GM12878 (cell line): ENCODE results near the gene MTRFR. TPM values are rescaled to one million over a fixed set of nuclear protein-coding genes. Genes with fewer than 3 reads are reported as not detected.
A peak's percentile ranks its signal among the peaks of the same experiment; 100 is the strongest.

Experiments
- ATAC-seq: fragments of 200-7000 bp; cut with Tn5 transposase; 3 replicates; pipeline ENCODE4 v1.9.1; 2020; ENCODE audit warnings: mild to moderate bottlenecking, moderate library complexity
- Bru-seq: library from RNA; stranded (reverse); fragments of 400-500 nt; gene quantifications from one replicate; lab custom pipeline; 2021; lab: Mats Ljungman, UMichigan
- BruChase-seq, 2 experiments: library from RNA; stranded (reverse); fragments of 400-500 nt; gene quantifications; one replicate each; lab custom pipeline; 2021; lab: Mats Ljungman, UMichigan
- BruUV-seq: library from RNA; stranded (reverse); fragments of 400-500 nt; replicated peaks from 2 replicates; lab custom pipeline; 2021; lab: Mats Ljungman, UMichigan
- CTCF ChIA-PET: fragments of 300-600 bp; sonication (Branson Sonifier 250); formaldehyde crosslinking; extraction: SDS; loops from one replicate; lab custom pipeline; 2021; ENCODE audit warnings: inconsistent platforms; lab: Yijun Ruan, JAX
- POLR2A ChIA-PET: fragments of 350-600 bp; formaldehyde crosslinking; extraction: SDS; loops from one replicate; lab custom pipeline; 2021; ENCODE audit warnings: inconsistent platforms; lab: Charles Lee
- RAD21 ChIA-PET: fragments of 300-600 bp; sonication (Branson Sonifier 250); formaldehyde crosslinking; loops from one replicate; lab custom pipeline; 2023; ENCODE audit warnings: antibody characterized with exemption; ENCODE audit not compliant: unreplicated experiment; lab: Charles Lee
- SMC1A ChIA-PET: fragments of 300-600 bp; sonication (Branson Sonifier 250); formaldehyde crosslinking; loops from one replicate; lab custom pipeline; 2023; ENCODE audit not compliant: unreplicated experiment, uncharacterized antibody; lab: Charles Lee
- DNase-seq: peaks from one replicate; pipeline ENCODE4 v3.0.0-alpha.2; 2011; ENCODE audit warnings: low read depth, low spot score
- FAIRE-seq: peaks from 3 replicates; lab custom pipeline; 2011; peaks lifted over from hg19 to GRCh38; lab: Jason Lieb, UNC
- H2AFZ ChIP-seq: 2 replicates; pipeline ENCODE4 v1.6.0; 2011; ENCODE audit warnings: low read depth, low read length, control low read depth; ENCODE audit not compliant: control insufficient read depth
- H3K27ac ChIP-seq: 2 replicates; pipeline ENCODE4 v1.5.1; 2011; ENCODE audit warnings: control low read depth; ENCODE audit not compliant: control insufficient read depth, insufficient read depth
- H3K27me3 ChIP-seq, 2 experiments: replicated peaks in 1 of 2; 2 replicates each; pipeline versions ENCODE4 v1.6.0 to v1.6.1; 2011; ENCODE audit warnings: low read length in 1 of 2; ENCODE audit not compliant: control insufficient read depth in 2 of 2, insufficient read depth in 2 of 2
- H3K36me3 ChIP-seq, 2 experiments: 2 replicates each; pipeline ENCODE4 v1.5.1; 2011; ENCODE audit warnings: low read length in 1 of 2; ENCODE audit not compliant: control insufficient read depth in 2 of 2, insufficient read depth in 2 of 2
- H3K4me1 ChIP-seq: 2 replicates; pipeline ENCODE4 v1.6.1; 2011; ENCODE audit warnings: mild to moderate bottlenecking, low read length, moderate library complexity, mixed read lengths; ENCODE audit not compliant: control insufficient read depth, insufficient read depth
- H3K4me2 ChIP-seq: 2 replicates; pipeline ENCODE4 v1.6.0; 2011; ENCODE audit warnings: control low read depth; ENCODE audit not compliant: control insufficient read depth, insufficient read depth
- H3K4me3 ChIP-seq: fragments of 200-600 bp; sonication (generic); 2 replicates; pipeline ENCODE4 v1.5.1; 2016
- H3K79me2 ChIP-seq: 2 replicates; pipeline ENCODE4 v1.6.0; 2011; ENCODE audit warnings: low read length; ENCODE audit not compliant: control insufficient read depth, insufficient read depth
- H3K9ac ChIP-seq: 2 replicates; pipeline ENCODE4 v1.8.0; 2011; ENCODE audit warnings: low read length, control low read depth, mixed read lengths; ENCODE audit not compliant: control insufficient read depth, insufficient read depth
- H3K9me3 ChIP-seq: replicated peaks from 3 replicates; pipeline ENCODE4 v1.5.1; 2011; ENCODE audit warnings: mild to moderate bottlenecking, low read length; ENCODE audit not compliant: control insufficient read depth, insufficient read depth
- H4K20me1 ChIP-seq: 2 replicates; pipeline ENCODE4 v1.6.0; 2011; ENCODE audit not compliant: control insufficient read depth, insufficient read depth
- NR2C1 ChIP-seq: fragments of 450-650 bp; IDR thresholded peaks from 2 replicates; pipeline ENCODE4 v1.6.1; 2017; ENCODE audit warnings: antibody characterized with exemption, mild to moderate bottlenecking, moderate library complexity
- PRDM15 ChIP-seq: fragments of 450-650 bp; formaldehyde crosslinking; IDR thresholded peaks from 2 replicates; pipeline ENCODE4 v1.4.0; 2020; ENCODE audit warnings: mild to moderate bottlenecking, moderate library complexity
- RAD51 ChIP-seq: fragments of 450-650 bp; IDR thresholded peaks from 2 replicates; pipeline ENCODE4 v1.6.1; 2016; ENCODE audit warnings: moderate library complexity, mild to moderate bottlenecking, inconsistent platforms
- TARDBP ChIP-seq: IDR thresholded peaks from 2 replicates; pipeline ENCODE4 v1.6.1; 2016; ENCODE audit warnings: borderline replicate concordance
- WGBS: methylation state at CpG from one replicate; pipeline ENCODE4 v1.1.6; 2016; ENCODE audit warnings: low lambda C conversion rate; ENCODE audit not compliant: insufficient replicate concordance, insufficient coverage; ENCODE audit errors: missing lambda C conversion rate; 5-methylcytosine and 5-hydroxymethylcytosine counted together
- in situ Hi-C: fragments of 300-500 bp; cut with MboI; formaldehyde crosslinking; loops from 9 replicates; pipeline ENCODE4 v1.14.3; 2018; ENCODE audit warnings: mixed read lengths
- intact Hi-C: fragments of 100-400 bp; cut with micrococcal nuclease; formaldehyde crosslinking; loops from one replicate; pipeline ENCODE4 v1.14.2; 2022; ENCODE audit not compliant: unreplicated experiment
- long read RNA-seq, 2 experiments: library from polyadenylated mRNA; unstranded; transcript quantifications; one replicate each; pipeline ENCODE4 v2.0.0, GENCODE V29; 2019 to 2020
- polyA minus RNA-seq, 3 experiments: library from RNA; depleted of rRNA, polyadenylated mRNA; stranded (reverse); fragments of >200 nt; gene quantifications; 2 replicates each; pipeline ENCODE4 v1.2.3, GENCODE V29; 2011
- polyA plus RNA-seq, 11 experiments: library from polyadenylated mRNA; depleted of rRNA in 4 of 11; unstranded in 6 of 11; stranded (reverse) in 5 of 11; fragments of >200 nt; fragmentation: Nextera tagmentation in 4 of 11; fragmentation: Illumina TruSeq in 1 of 11; extraction: Ambion mirVana in 4 of 11; extraction: Trizol in 1 of 11; gene quantifications; 1 replicate in 1 of 11; 2 replicates in 10 of 11; pipeline versions ENCODE4 v1.2.1 to v1.2.3, GENCODE V29; 2011 to 2016; ENCODE audit warnings: inconsistent platforms in 2 of 11, missing spikeins in 2 of 11, low read depth in 1 of 11
- total RNA-seq, 4 experiments: library from RNA; depleted of rRNA in 3 of 4; stranded (reverse); fragments of >200 nt in 3 of 4; fragmentation: Illumina TruSeq in 1 of 4; extraction: Trizol in 1 of 4; gene quantifications; 2 replicates each; pipeline versions ENCODE4 v1.2.1 to v1.2.3, GENCODE V29; 2013 to 2021
- TF ChIP-seq, protein P1 (sequence below): IDR thresholded peaks from 2 replicates; pipeline ENCODE4 v1.6.1; 2012; ENCODE audit warnings: improper control_type of control experiment, low read depth, low read length; ENCODE audit not compliant: insufficient replicate concordance

MTRFR gene
- 42.3 and 54.2 TPM in 2 replicates for total RNA-seq (2013; cell fraction: nucleolus; rRNA removed)
- total RNA-seq (2014; rRNA removed), result 17.5 and 24.1 TPM in 2 replicates
- total RNA-seq (2014; rRNA removed; fragmentation: Illumina TruSeq; extraction: Trizol), result 30.7 and 31.1 TPM in 2 replicates
- total RNA-seq (2021), result 14.9 and 15.6 TPM in 2 replicates
- 6.1 TPM for polyA plus RNA-seq (2011; ENCODE audit: low read depth)
- polyA plus RNA-seq (2011; rRNA removed), result 9.7 and 12.2 TPM in 2 replicates
- 18.9 and 21.0 TPM in 2 replicates for polyA plus RNA-seq (2011; cell fraction: cytosol; rRNA removed)
- 6.0 and 6.6 TPM in 2 replicates for polyA plus RNA-seq (2011; cell fraction: nucleus; rRNA removed)
- polyA plus RNA-seq (2012), result 11.5 and 16.0 TPM in 2 replicates
- 24.5 and 27.8 TPM in 2 replicates for polyA plus RNA-seq (2014; fragmentation: Illumina TruSeq; extraction: Trizol)
- 10 to 100 TPM; 30.8 to 33.4 TPM for polyA plus RNA-seq (2014; fragmentation: Nextera tagmentation; extraction: Ambion mirVana)
- polyA plus RNA-seq (2014; rRNA removed), result 21.0 and 25.0 TPM in 2 replicates
- polyA plus RNA-seq (2016; fragmentation: Nextera tagmentation; extraction: Ambion mirVana), result 10 to 100 TPM; 25.2 to 25.5 TPM
- polyA minus RNA-seq (2011; rRNA and poly(A)+ RNA removed), result 16.4 and 27.2 TPM in 2 replicates
- 9.9 and 11.5 TPM in 2 replicates for polyA minus RNA-seq (2011; cell fraction: cytosol; rRNA and poly(A)+ RNA removed)
- polyA minus RNA-seq (2011; cell fraction: nucleus; rRNA and poly(A)+ RNA removed), result 12.7 and 28.5 TPM in 2 replicates
- Bru-seq, nascent RNA, result percentile 78 among the genes with signal in this experiment
- BruChase-seq, experiment 1, labeled RNA remaining after a 6-hour chase, result percentile 68 among the genes with signal in this experiment
- percentile 73 among the genes with signal in this experiment for BruChase-seq, experiment 2, labeled RNA remaining after a 2-hour chase
- long read RNA-seq, experiment 1, transcript C12orf65-201 (3 exons, 2,073 nt), result major isoform, 19 of 25 reads
- long read RNA-seq, experiment 1, partial matches to known transcripts, result 0 of 25 reads
- long read RNA-seq, experiment 1, other reads (novel, unspliced or antisense), result 3 of 25 reads
- long read RNA-seq, experiment 2, transcript C12orf65-201 (3 exons, 2,073 nt), result major isoform, 35 of 44 reads
- long read RNA-seq, experiment 2, partial matches to known transcripts, result 2 of 44 reads
- long read RNA-seq, experiment 2, other reads (novel, unspliced or antisense), result 3 of 44 reads

DNA sequence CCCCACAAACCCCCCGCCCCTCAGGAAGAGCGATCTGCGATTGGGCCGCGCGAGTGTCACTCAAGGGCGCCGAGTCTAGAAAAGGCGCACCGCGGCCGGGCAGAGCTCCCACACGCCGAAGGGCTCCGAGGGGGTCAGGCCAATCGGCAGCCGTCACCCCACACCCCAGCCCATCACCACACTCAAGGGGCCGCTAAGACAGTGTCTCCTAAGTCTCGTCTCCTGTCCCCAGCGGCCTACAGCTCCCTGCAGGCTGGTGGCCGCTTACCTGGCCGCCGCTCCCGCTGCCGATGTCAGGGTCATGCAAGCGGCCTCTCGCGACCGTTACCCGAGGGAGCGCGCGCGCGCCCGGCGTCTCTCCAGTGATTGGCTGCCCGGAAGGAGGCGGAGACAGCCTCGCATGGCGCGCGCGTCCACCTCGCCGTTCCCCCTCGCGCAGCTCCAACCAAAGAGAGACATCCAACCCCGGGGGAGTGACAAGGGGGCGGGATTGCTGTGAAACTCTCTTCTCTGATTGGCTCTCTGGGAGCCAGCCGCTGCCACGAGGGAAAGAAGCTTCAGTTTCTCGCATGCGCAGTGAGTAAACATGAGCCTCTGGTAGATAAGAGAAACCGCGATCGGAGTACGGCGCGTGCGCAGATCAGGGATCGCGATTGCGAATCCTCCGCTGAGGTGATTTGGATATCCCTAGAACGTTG is at the start of gene MTRFR, which contains the start of gene MPHOSPH9:
MTRFR (plus strand) TSS at position 630 of the 698 bp plus-strand sequence. CDS start 20,239 bp downstream, outside the sequence.
MPHOSPH9 (minus strand) TSS at position 335 of the 698 bp plus-strand sequence. CDS start 2,777 bp downstream, outside the sequence.
- Histone ChIP-seq H4K20me1 (no peaks in the 10 kb centered on the region), H3K79me2 (peaks cover 80% of the 10 kb centered on the region), H3K4me3 (peak within 1 kb of the TSS; percentile 95), H3K27ac (peak within 1 kb of the TSS; percentile 90), H3K9ac (peak within 1 kb of the TSS; percentile 92), H3K9me3 (no peaks in the 10 kb centered on the region), H3K36me3 (no peaks in the 10 kb centered on the region), H3K4me2 (peak within 1 kb of the TSS; percentile 94), H3K27me3 (no peaks in the 10 kb centered on the region), H3K4me1 (peaks cover 24% of the 10 kb centered on the region), H2AFZ (peak within 1 kb of the TSS; percentile 93)
- DNase-seq (peak; percentile 100), ATAC-seq (peak; percentile 91), FAIRE-seq (peak; percentile 87)
- CTCF ChIA-PET, result interaction anchor here (0.6 to 2.1 kb wide), 13 partner anchors 8 to 1341 kb away, joined by 3 to 11 read pairs (median 3); partner anchors contain the start of gene OGFOD2
- POLR2A ChIA-PET, result interaction anchor here (0.6 to 3.4 kb wide), 29 partner anchors 9 to 1707 kb away, joined by 3 to 23 read pairs (median 3); partner anchors contain the start of genes ARL6IP4, ATP6V0A2, KMT5A and OGFOD2
- no TSS peak for BruUV-seq
- SMC1A ChIA-PET, result interaction anchor here (0.8 to 3.3 kb wide), 11 partner anchors 9 to 369 kb away, joined by 3 to 12 read pairs (median 4); partner anchors contain the start of genes DDX55, KMT5A and SBNO1
- in situ Hi-C loops, result loop anchor here (5.0 to 25.0 kb wide), 2 partner anchors 256 to 371 kb away; partner anchors contain the start of gene OGFOD2
- intact Hi-C loops, result loop anchor here (2.0 to 10.0 kb wide), 3 partner anchors 132 to 1431 kb away; partner anchors contain the start of genes SBNO1 and SETD1B
- RAD21 ChIA-PET, result interaction anchor here (0.5 to 2.5 kb wide), 14 partner anchors 9 to 1427 kb away, joined by 3 to 15 read pairs (median 4); partner anchors contain the start of genes ATP6V0A2, KMT5A and OGFOD2
- under 1% methylated on average over 65 of the region's 66 CpGs for WGBS
- peak; percentile 66; the same call in 1 of the 2 replicates for TF ChIP-seq RAD51
- peak; percentile 77; the same call in 1 of the 2 replicates for TF ChIP-seq TARDBP
- TF ChIP-seq, protein P1, sequence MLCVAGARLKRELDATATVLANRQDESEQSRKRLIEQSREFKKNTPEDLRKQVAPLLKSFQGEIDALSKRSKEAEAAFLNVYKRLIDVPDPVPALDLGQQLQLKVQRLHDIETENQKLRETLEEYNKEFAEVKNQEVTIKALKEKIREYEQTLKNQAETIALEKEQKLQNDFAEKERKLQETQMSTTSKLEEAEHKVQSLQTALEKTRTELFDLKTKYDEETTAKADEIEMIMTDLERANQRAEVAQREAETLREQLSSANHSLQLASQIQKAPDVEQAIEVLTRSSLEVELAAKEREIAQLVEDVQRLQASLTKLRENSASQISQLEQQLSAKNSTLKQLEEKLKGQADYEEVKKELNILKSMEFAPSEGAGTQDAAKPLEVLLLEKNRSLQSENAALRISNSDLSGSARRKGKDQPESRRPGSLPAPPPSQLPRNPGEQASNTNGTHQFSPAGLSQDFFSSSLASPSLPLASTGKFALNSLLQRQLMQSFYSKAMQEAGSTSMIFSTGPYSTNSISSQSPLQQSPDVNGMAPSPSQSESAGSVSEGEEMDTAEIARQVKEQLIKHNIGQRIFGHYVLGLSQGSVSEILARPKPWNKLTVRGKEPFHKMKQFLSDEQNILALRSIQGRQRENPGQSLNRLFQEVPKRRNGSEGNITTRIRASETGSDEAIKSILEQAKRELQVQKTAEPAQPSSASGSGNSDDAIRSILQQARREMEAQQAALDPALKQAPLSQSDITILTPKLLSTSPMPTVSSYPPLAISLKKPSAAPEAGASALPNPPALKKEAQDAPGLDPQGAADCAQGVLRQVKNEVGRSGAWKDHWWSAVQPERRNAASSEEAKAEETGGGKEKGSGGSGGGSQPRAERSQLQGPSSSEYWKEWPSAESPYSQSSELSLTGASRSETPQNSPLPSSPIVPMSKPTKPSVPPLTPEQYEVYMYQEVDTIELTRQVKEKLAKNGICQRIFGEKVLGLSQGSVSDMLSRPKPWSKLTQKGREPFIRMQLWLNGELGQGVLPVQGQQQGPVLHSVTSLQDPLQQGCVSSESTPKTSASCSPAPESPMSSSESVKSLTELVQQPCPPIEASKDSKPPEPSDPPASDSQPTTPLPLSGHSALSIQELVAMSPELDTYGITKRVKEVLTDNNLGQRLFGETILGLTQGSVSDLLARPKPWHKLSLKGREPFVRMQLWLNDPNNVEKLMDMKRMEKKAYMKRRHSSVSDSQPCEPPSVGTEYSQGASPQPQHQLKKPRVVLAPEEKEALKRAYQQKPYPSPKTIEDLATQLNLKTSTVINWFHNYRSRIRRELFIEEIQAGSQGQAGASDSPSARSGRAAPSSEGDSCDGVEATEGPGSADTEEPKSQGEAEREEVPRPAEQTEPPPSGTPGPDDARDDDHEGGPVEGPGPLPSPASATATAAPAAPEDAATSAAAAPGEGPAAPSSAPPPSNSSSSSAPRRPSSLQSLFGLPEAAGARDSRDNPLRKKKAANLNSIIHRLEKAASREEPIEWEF, result peak; percentile 41
- TF ChIP-seq NR2C1, result peak; percentile 65
- TF ChIP-seq PRDM15 (CRISPR knock-in tag), result no peak
